ENCODE data around the gene KLK12.
A peak's percentile ranks its signal among the peaks of the same experiment; 100 is the strongest.

Gene KLK12

GRCh38 chr19:51082611-51083010, 47.8 kb upstream of the KLK12 start, which contains the start of gene KLK14:
TSS of gene KLK14 (minus strand) at chr19:51082887. CDS start at chr19:51082614, 273 bp downstream.
- Histone ChIP-seq H3K23ac (ENCODE audit: low read length) (no peak within 1 kb of the TSS), H3K4ac (ENCODE audit: low read depth, low read length) (no peak within 1 kb of the TSS), H3K27ac (ENCODE audit: low read depth, low read length) (no peak within 1 kb of the TSS), H3K79me2 (ENCODE audit: control insufficient read depth, insufficient read depth, low read length, poor library complexity) (no peaks in the 10 kb centered on the region), H3K9ac (ENCODE audit: low read length) (no peak within 1 kb of the TSS), H3K4me2 (ENCODE audit: low read length) (no peak within 1 kb of the TSS), H3K27me3 (ENCODE audit: insufficient read depth, low read length) (no peaks in the 10 kb centered on the region), H2BK120ac (ENCODE audit: insufficient read depth, low read length, poor library complexity) (no peak within 1 kb of the TSS), H3K18ac (ENCODE audit: low read length) (no peak within 1 kb of the TSS), H3K9me3 (ENCODE audit: insufficient read depth, low read depth, low read length) (peaks cover 2% of the 10 kb centered on the region), H2AFZ (ENCODE audit: insufficient read depth, low read length, poor library complexity) (no peak within 1 kb of the TSS), H3K79me1 (ENCODE audit: low read length) (no peaks in the 10 kb centered on the region), H2BK5ac (ENCODE audit: low read depth, low read length, poor library complexity) (no peak within 1 kb of the TSS), H4K8ac (ENCODE audit: low read depth, low read length) (no peak within 1 kb of the TSS), H2AK5ac (ENCODE audit: low read length) (no peak within 1 kb of the TSS), H3K4me1 (ENCODE audit: control insufficient read depth in 1 of 2, insufficient read depth in 2 of 2, low read length in 2 of 2) (no peaks in the 10 kb centered on the region), H4K91ac (ENCODE audit: low read depth, low read length) (no peak within 1 kb of the TSS), H3K14ac (ENCODE audit: low read length) (no peak within 1 kb of the TSS), H3K4me3 (ENCODE audit: low read depth, low read length) (no peak within 1 kb of the TSS), H3K36me3 (ENCODE audit: control insufficient read depth in 1 of 2, insufficient read depth in 2 of 2, low read length in 2 of 2) (no peaks in the 10 kb centered on the region), H4K12ac (ENCODE audit: low read depth, low read length) (no peak within 1 kb of the TSS), H2BK12ac (ENCODE audit: low read length) (no peak within 1 kb of the TSS)
- DNase-seq = no peak
- WGBS (ENCODE audit: extremely low coverage, insufficient coverage, insufficient read length) = no CpG with 5 or more reads among the region's 7 CpGs

- Histone ChIP-seq H2AFZ (ENCODE audit: insufficient read depth, low read length, poor library complexity) (no peak overlapping the region), H2AK5ac (ENCODE audit: low read length) (no peak overlapping the region), H3K4me3 (ENCODE audit: low read depth, low read length) (no peak overlapping the region), H4K91ac (ENCODE audit: low read depth, low read length) (no peak overlapping the region), H2BK5ac (ENCODE audit: low read depth, low read length, poor library complexity) (no peak overlapping the region), H3K79me2 (ENCODE audit: control insufficient read depth, insufficient read depth, low read length, poor library complexity) (no peaks in the 10 kb centered on the region), H3K23ac (ENCODE audit: low read length) (no peak overlapping the region), H4K8ac (ENCODE audit: low read depth, low read length) (no peak overlapping the region), H3K4me1 (ENCODE audit: control insufficient read depth in 1 of 2, insufficient read depth in 2 of 2, low read length in 2 of 2) (no peaks in the 10 kb centered on the region), H3K9me3 (ENCODE audit: insufficient read depth, low read depth, low read length) (peaks cover 2% of the 10 kb centered on the region), H3K4me2 (ENCODE audit: low read length) (no peak overlapping the region), H3K4ac (ENCODE audit: low read depth, low read length) (no peak overlapping the region), H3K36me3 (ENCODE audit: control insufficient read depth in 1 of 2, insufficient read depth in 2 of 2, low read length in 2 of 2) (no peaks in the 10 kb centered on the region), H3K18ac (ENCODE audit: low read length) (no peak overlapping the region), H3K9ac (ENCODE audit: low read length) (no peak overlapping the region), H3K27me3 (ENCODE audit: insufficient read depth, low read length) (no peaks in the 10 kb centered on the region), H3K27ac (ENCODE audit: low read depth, low read length) (no peak overlapping the region), H3K79me1 (ENCODE audit: low read length) (no peaks in the 10 kb centered on the region), H4K12ac (ENCODE audit: low read depth, low read length) (no peak overlapping the region), H2BK12ac (ENCODE audit: low read length) (no peak overlapping the region), H2BK120ac (ENCODE audit: insufficient read depth, low read length, poor library complexity) (no peak overlapping the region), H3K14ac (ENCODE audit: low read length) (no peak overlapping the region)
- no CpG with 5 or more reads among the region's 14 CpGs for WGBS (ENCODE audit: extremely low coverage, insufficient coverage, insufficient read length)
- no peak for DNase-seq
Observed at GRCh38 chr19:51081476-51081875, 46.7 kb upstream of the KLK12 start.

GRCh38 chr19:51079481-51080110, 44.8 kb upstream of the KLK12 start:
- no peak overlapping the region for H2BK120ac ChIP-seq (ENCODE audit: insufficient read depth, low read length, poor library complexity)
- no peak for DNase-seq
- WGBS (ENCODE audit: extremely low coverage, insufficient coverage, insufficient read length) = no CpG with 5 or more reads among the region's 27 CpGs

GRCh38 chr19:51078731-51079130, 43.9 kb upstream of the KLK12 start:
- no peaks in the 10 kb centered on the region for H3K36me3 ChIP-seq (ENCODE audit: control insufficient read depth in 1 of 2, insufficient read depth in 2 of 2, low read length in 2 of 2)
- H3K4me1 ChIP-seq (ENCODE audit: control insufficient read depth in 1 of 2, insufficient read depth in 2 of 2, low read length in 2 of 2) = no peaks in the 10 kb centered on the region
- H3K79me1 ChIP-seq (ENCODE audit: low read length) = no peaks in the 10 kb centered on the region
- H3K4me2 ChIP-seq (ENCODE audit: low read length) = no peak overlapping the region
- H3K4me3 ChIP-seq (ENCODE audit: low read depth, low read length) = no peak overlapping the region
- no peak overlapping the region for H2BK12ac ChIP-seq (ENCODE audit: low read length)
- peaks cover 2% of the 10 kb centered on the region for H3K9me3 ChIP-seq (ENCODE audit: insufficient read depth, low read depth, low read length)
- no peak overlapping the region for H4K12ac ChIP-seq (ENCODE audit: low read depth, low read length)
- H4K8ac ChIP-seq (ENCODE audit: low read depth, low read length) = no peak overlapping the region
- H2BK120ac ChIP-seq (ENCODE audit: insufficient read depth, low read length, poor library complexity) = no peak overlapping the region
- WGBS (ENCODE audit: extremely low coverage, insufficient coverage, insufficient read length) = no CpG with 5 or more reads among the region's 6 CpGs
- no peak overlapping the region for H2AFZ ChIP-seq (ENCODE audit: insufficient read depth, low read length, poor library complexity)
- no peak overlapping the region for H3K18ac ChIP-seq (ENCODE audit: low read length)
- H2BK5ac ChIP-seq (ENCODE audit: low read depth, low read length, poor library complexity) = no peak overlapping the region
- no peaks in the 10 kb centered on the region for H3K79me2 ChIP-seq (ENCODE audit: control insufficient read depth, insufficient read depth, low read length, poor library complexity)
- no peak overlapping the region for H3K14ac ChIP-seq (ENCODE audit: low read length)
- no peak for DNase-seq
- H3K27ac ChIP-seq (ENCODE audit: low read depth, low read length) = no peak overlapping the region
- no peak overlapping the region for H3K9ac ChIP-seq (ENCODE audit: low read length)
- no peak overlapping the region for H3K23ac ChIP-seq (ENCODE audit: low read length)
- no peaks in the 10 kb centered on the region for H3K27me3 ChIP-seq (ENCODE audit: insufficient read depth, low read length)
- H4K91ac ChIP-seq (ENCODE audit: low read depth, low read length) = no peak overlapping the region
- no peak overlapping the region for H3K4ac ChIP-seq (ENCODE audit: low read depth, low read length)
- H2AK5ac ChIP-seq (ENCODE audit: low read length) = no peak overlapping the region

More at GRCh38 chr19:51079481-51080110, 44.8 kb upstream of the KLK12 start:
- Histone ChIP-seq H4K8ac (ENCODE audit: low read depth, low read length) (no peak overlapping the region), H3K27ac (ENCODE audit: low read depth, low read length) (no peak overlapping the region), H3K4me3 (ENCODE audit: low read depth, low read length) (peak overlapping the region; percentile 5), H3K9me3 (ENCODE audit: insufficient read depth, low read depth, low read length) (peaks cover 2% of the 10 kb centered on the region), H4K91ac (ENCODE audit: low read depth, low read length) (no peak overlapping the region), H3K4me1 (ENCODE audit: control insufficient read depth in 1 of 2, insufficient read depth in 2 of 2, low read length in 2 of 2) (no peaks in the 10 kb centered on the region), H2BK5ac (ENCODE audit: low read depth, low read length, poor library complexity) (no peak overlapping the region), H3K14ac (ENCODE audit: low read length) (no peak overlapping the region), H3K23ac (ENCODE audit: low read length) (no peak overlapping the region), H3K18ac (ENCODE audit: low read length) (no peak overlapping the region), H4K12ac (ENCODE audit: low read depth, low read length) (no peak overlapping the region), H2AK5ac (ENCODE audit: low read length) (no peak overlapping the region), H3K36me3 (ENCODE audit: control insufficient read depth in 1 of 2, insufficient read depth in 2 of 2, low read length in 2 of 2) (no peaks in the 10 kb centered on the region), H3K79me2 (ENCODE audit: control insufficient read depth, insufficient read depth, low read length, poor library complexity) (no peaks in the 10 kb centered on the region), H2BK12ac (ENCODE audit: low read length) (no peak overlapping the region), H3K79me1 (ENCODE audit: low read length) (no peaks in the 10 kb centered on the region), H3K4ac (ENCODE audit: low read depth, low read length) (no peak overlapping the region), H3K4me2 (ENCODE audit: low read length) (no peak overlapping the region), H3K9ac (ENCODE audit: low read length) (no peak overlapping the region), H2AFZ (ENCODE audit: insufficient read depth, low read length, poor library complexity) (no peak overlapping the region), H3K27me3 (ENCODE audit: insufficient read depth, low read length) (no peaks in the 10 kb centered on the region)

Data from trophoblast cell (in vitro differentiated cells and primary cell).